Type B pancreatic cell (in vitro differentiated cells): Measurements from ENCODE around the gene BPIFB6. TPM values are rescaled to one million over a fixed set of nuclear protein-coding genes. Genes with fewer than 3 reads are reported as not detected.

Experiments
- DNase-seq: peaks from one replicate; pipeline ENCODE4 v3.0.0; 2021; ENCODE audit warnings: mixed read lengths; ENCODE audit not compliant: unreplicated experiment; ENCODE audit errors: extremely low spot score
- H3K27ac Mint-ChIP-seq: 2 replicates; pipeline ENCODE4 v1.8.0; 2021; ENCODE audit warnings: mild to moderate bottlenecking, mixed read lengths
- H3K27me3 Mint-ChIP-seq: 2 replicates; pipeline ENCODE4 v1.8.0; 2021; ENCODE audit warnings: mixed read lengths
- H3K36me3 Mint-ChIP-seq: 2 replicates; pipeline ENCODE4 v1.8.0; 2021; ENCODE audit warnings: mixed read lengths
- H3K4me1 Mint-ChIP-seq: one replicate; pipeline ENCODE4 v1.8.0; 2021; ENCODE audit warnings: mixed read lengths; ENCODE audit not compliant: unreplicated experiment
- H3K4me3 Mint-ChIP-seq: 2 replicates; pipeline ENCODE4 v1.8.0; 2021; ENCODE audit warnings: mild to moderate bottlenecking, mixed read lengths
- H3K9me3 Mint-ChIP-seq: 2 replicates; pipeline ENCODE4 v1.8.0; 2021; ENCODE audit warnings: mixed read lengths
- CTCF ChIP-seq: fragments of 200-600 bp; sonication (generic); conservative IDR thresholded peaks from 2 replicates; pipeline ENCODE4 v1.5.0; 2021; ENCODE audit warnings: antibody characterized with exemption, mild to moderate bottlenecking
- total RNA-seq: library from RNA; stranded (reverse); gene quantifications from 2 replicates; pipeline ENCODE4 v1.2.1, GENCODE V29; 2021; ENCODE audit warnings: low replicate concordance

Gene BPIFB6
- total RNA-seq, 1 donor from 2014 or later = not detected

DNA sequence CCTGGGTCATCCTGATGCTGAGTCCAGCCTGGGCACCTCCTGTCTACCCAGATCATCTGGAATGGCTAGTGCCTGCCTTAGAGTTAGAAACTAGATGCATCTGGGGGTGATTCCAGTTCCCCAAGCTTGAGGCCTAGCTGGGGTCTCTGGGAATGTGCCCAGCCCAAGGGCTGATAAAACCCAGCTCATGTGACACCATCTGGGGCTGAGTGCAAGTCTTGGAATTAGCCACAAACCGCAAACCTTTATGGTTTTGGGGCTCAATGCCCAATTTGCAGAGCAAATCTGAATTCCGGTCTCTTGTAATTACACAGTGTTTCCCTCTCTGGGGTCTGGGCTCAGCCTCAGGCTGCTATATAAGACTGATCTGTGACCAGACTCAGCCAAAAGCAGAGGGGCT, 47.8 kb downstream of the BPIFB6 start, which contains the start of gene BPIFB4:
Gene BPIFB4, plus strand, starts transcription at position 385 of the 400 bp plus-strand sequence. CDS start 1,884 bp downstream, outside the sequence.
- no peak within 1 kb of the TSS for H3K27ac Mint-ChIP-seq

GRCh38 chr20:33081411-33082154, 50.1 kb downstream of the BPIFB6 start:
- no peak for DNase-seq
- no peaks in the 10 kb centered on the region for H3K4me1 Mint-ChIP-seq
- H3K9me3 Mint-ChIP-seq = no peaks in the 10 kb centered on the region
- TF ChIP-seq CTCF = no peak
- no peaks in the 10 kb centered on the region for H3K36me3 Mint-ChIP-seq
- H3K4me3 Mint-ChIP-seq = no peak overlapping the region
- peaks cover 48% of the 10 kb centered on the region for H3K27me3 Mint-ChIP-seq
- H3K27ac Mint-ChIP-seq = no peak overlapping the region

More for the DNA sequence above, 47.8 kb downstream of the BPIFB6 start, which contains the start of gene BPIFB4:
- Mint-ChIP-seq H3K27me3 (peaks cover 51% of the 10 kb centered on the region), H3K4me1 (no peaks in the 10 kb centered on the region), H3K4me3 (no peak within 1 kb of the TSS), H3K9me3 (no peaks in the 10 kb centered on the region), H3K36me3 (no peaks in the 10 kb centered on the region)
- no peak for DNase-seq
- TF ChIP-seq CTCF = no peak

DNA sequence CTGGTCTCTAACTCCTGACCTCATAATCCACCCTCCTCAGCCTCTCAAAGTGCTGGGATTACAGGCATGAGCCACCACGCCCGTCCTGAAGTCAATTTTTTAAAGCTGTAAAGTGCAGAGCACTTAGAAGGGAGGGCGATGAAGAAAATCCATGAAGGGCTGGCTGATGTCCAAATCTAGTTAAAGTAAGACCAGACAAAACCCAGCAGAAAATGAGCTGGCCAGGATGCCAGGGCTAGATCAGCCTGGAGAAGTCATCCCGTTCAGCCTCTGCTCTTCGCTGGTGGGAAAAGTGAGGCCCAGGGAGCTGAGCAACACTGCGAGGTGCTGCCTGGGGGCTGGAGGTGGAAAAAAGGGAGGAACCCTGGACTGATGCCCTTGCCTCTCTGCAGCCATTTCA, 51.1 kb downstream of the BPIFB6 start:
- Mint-ChIP-seq H3K36me3 (no peaks in the 10 kb centered on the region), H3K4me1 (no peaks in the 10 kb centered on the region), H3K4me3 (no peak overlapping the region), H3K27ac (no peak overlapping the region), H3K9me3 (no peaks in the 10 kb centered on the region), H3K27me3 (peaks cover 50% of the 10 kb centered on the region)
- DNase-seq = no peak
- no peak for TF ChIP-seq CTCF

GRCh38 chr20:33083544-33084340, 52.3 kb downstream of the BPIFB6 start:
- no peaks in the 10 kb centered on the region for H3K4me1 Mint-ChIP-seq
- TF ChIP-seq CTCF = no peak
- H3K27ac Mint-ChIP-seq = no peak overlapping the region
- no peaks in the 10 kb centered on the region for H3K36me3 Mint-ChIP-seq
- no peak overlapping the region for H3K4me3 Mint-ChIP-seq
- no peaks in the 10 kb centered on the region for H3K9me3 Mint-ChIP-seq
- DNase-seq = no peak
- H3K27me3 Mint-ChIP-seq = peaks cover 46% of the 10 kb centered on the region

DNA sequence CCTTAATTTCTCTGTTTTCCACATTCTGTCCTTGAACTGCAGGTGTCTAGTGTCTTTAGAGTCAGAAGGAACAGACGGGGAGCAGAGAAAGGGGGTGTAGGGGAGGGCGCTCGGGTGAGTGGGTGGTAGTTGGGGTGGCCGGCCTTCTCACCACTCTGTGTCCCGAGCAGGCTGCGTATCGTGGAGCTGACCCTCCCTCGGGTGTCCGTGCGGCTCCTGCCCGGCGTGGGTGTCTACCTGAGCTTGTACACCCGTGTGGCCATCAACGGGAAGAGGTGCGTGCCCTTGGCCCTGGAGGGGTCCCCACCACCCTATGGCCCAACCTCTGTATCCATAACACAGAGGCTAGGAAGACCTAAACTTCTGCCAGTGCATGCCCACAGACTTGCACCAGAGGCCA, 53.3 kb downstream of the BPIFB6 start:
- H3K4me3 Mint-ChIP-seq = no peak overlapping the region
- H3K9me3 Mint-ChIP-seq = no peaks in the 10 kb centered on the region
- peaks cover 41% of the 10 kb centered on the region for H3K27me3 Mint-ChIP-seq
- no peak overlapping the region for H3K27ac Mint-ChIP-seq
- H3K4me1 Mint-ChIP-seq = no peaks in the 10 kb centered on the region
- H3K36me3 Mint-ChIP-seq = no peaks in the 10 kb centered on the region
- TF ChIP-seq CTCF = no peak
- DNase-seq = no peak
